ENCODE results near the gene USHBP1.
A peak's percentile ranks its signal among the peaks of the same experiment; 100 is the strongest.
"Not testable (repeated sequence)": the region's sequence is repeated elsewhere in the genome, so short reads cannot be mapped to it uniquely, and the experiment has no call there.

The USHBP1 gene

GRCh38 chr19:17296273-17296672, 31.7 kb upstream of the USHBP1 start:
- DNase-seq (ENCODE audit: low spot score): peak; percentile 35

- not testable (repeated sequence) for DNase-seq (ENCODE audit: low spot score)
Observed at GRCh38 chr19:17295551-17295950, 31.0 kb upstream of the USHBP1 start.

GRCh38 chr19:17294051-17294891, 29.7 kb upstream of the USHBP1 start:
- peak; percentile 84 for DNase-seq (ENCODE audit: low spot score)

- no peak for DNase-seq (ENCODE audit: low spot score)
Observed at GRCh38 chr19:17293605-17294004, 29.1 kb upstream of the USHBP1 start.

GRCh38 chr19:17292301-17293074, 27.9 kb upstream of the USHBP1 start:
- DNase-seq (ENCODE audit: low spot score): peak; percentile 96

GRCh38 chr19:17289489-17289888, 24.9 kb upstream of the USHBP1 start:
- DNase-seq (ENCODE audit: low spot score): peak; percentile 52

- no peak for DNase-seq (ENCODE audit: low spot score)
Observed at GRCh38 chr19:17286752-17287151, 22.2 kb upstream of the USHBP1 start.

GRCh38 chr19:17286263-17286662, 21.7 kb upstream of the USHBP1 start:
- DNase-seq (ENCODE audit: low spot score): no peak

- no peak for DNase-seq (ENCODE audit: low spot score)
Observed at GRCh38 chr19:17285415-17286135, 21.0 kb upstream of the USHBP1 start.

- DNase-seq (ENCODE audit: low spot score): no peak
Observed at GRCh38 chr19:17283504-17283996, 19.0 kb upstream of the USHBP1 start.

GRCh38 chr19:17282488-17283125, 18.1 kb upstream of the USHBP1 start:
- peak; percentile 63 for DNase-seq (ENCODE audit: low spot score)

GRCh38 chr19:17281391-17282304, 17.1 kb upstream of the USHBP1 start, which contains the start of gene ANKLE1:
ANKLE1 (plus strand) TSS chr19:17281901; CDS start chr19:17281921, 20 bp downstream.
- no peak for DNase-seq (ENCODE audit: low spot score)

GRCh38 chr19:17279436-17279835, 14.9 kb upstream of the USHBP1 start:
- DNase-seq (ENCODE audit: low spot score): no peak

GRCh38 chr19:17275441-17276175, 11.1 kb upstream of the USHBP1 start:
- no peak for DNase-seq (ENCODE audit: low spot score)

- DNase-seq (ENCODE audit: low spot score): not testable (repeated sequence)
Observed at GRCh38 chr19:17274892-17275291, 10.3 kb upstream of the USHBP1 start.

- no peak for DNase-seq (ENCODE audit: low spot score)
Observed at GRCh38 chr19:17268754-17269153, 4.2 kb upstream of the USHBP1 start.

GRCh38 chr19:17266975-17267788, 2.6 kb upstream of the USHBP1 start, which contains the start of gene BABAM1:
BABAM1 (plus strand) TSS chr19:17267443; CDS start chr19:17268807, 1,364 bp downstream.
- peak; percentile 98 for DNase-seq (ENCODE audit: low spot score)

- DNase-seq (ENCODE audit: low spot score): no peak
Observed at GRCh38 chr19:17266589-17266974, 2.0 kb upstream of the USHBP1 start.

GRCh38 chr19:17266026-17266425, 1.5 kb upstream of the USHBP1 start:
- DNase-seq (ENCODE audit: low spot score): no peak
